Measurements from ENCODE around the gene NUDT14.

The NUDT14 gene

GRCh38 chr14:105178069-105178867, 2.8 kb downstream of the NUDT14 start:
- H3K9me3 ChIP-seq (ENCODE audit: low read depth, low read length): no peaks in the 10 kb centered on the region
- no peak overlapping the region for H3K27ac ChIP-seq
- no peaks in the 10 kb centered on the region for H3K36me3 ChIP-seq (ENCODE audit: insufficient read depth, low read length)
- H3K9ac ChIP-seq (ENCODE audit: insufficient read length): no peak overlapping the region
- TF ChIP-seq FOXP2 (optimal IDR thresholded peaks at IDR 0.05; ENCODE audit: control extremely low read depth, extremely low read length, insufficient read depth) (no peak), EZH2 (IDR thresholded peaks at IDR 0.05) (no peak), POLR2AphosphoS5 (IDR thresholded peaks at IDR 0.05; ENCODE audit: borderline replicate concordance, low read depth, low read length) (no peak)
- H3K4me3 ChIP-seq: no peak overlapping the region
- no peak for DNase-seq (ENCODE audit: low read depth, low spot score)

GRCh38 chr14:105177082-105177481, 4.0 kb downstream of the NUDT14 start:
- TF ChIP-seq FOXP2 (optimal IDR thresholded peaks at IDR 0.05; ENCODE audit: control extremely low read depth, extremely low read length, insufficient read depth) (no peak), POLR2AphosphoS5 (IDR thresholded peaks at IDR 0.05; ENCODE audit: borderline replicate concordance, low read depth, low read length) (no peak), EZH2 (IDR thresholded peaks at IDR 0.05) (no peak)
- Histone ChIP-seq H3K4me3 (no peak overlapping the region), H3K9me3 (ENCODE audit: low read depth, low read length) (no peaks in the 10 kb centered on the region), H3K9ac (ENCODE audit: insufficient read length) (no peak overlapping the region), H3K36me3 (ENCODE audit: insufficient read depth, low read length) (no peaks in the 10 kb centered on the region), H3K27ac (no peak overlapping the region)
- no peak for DNase-seq (ENCODE audit: low read depth, low spot score)

- Histone ChIP-seq H3K9ac (ENCODE audit: insufficient read length) (no peak overlapping the region), H3K27ac (no peak overlapping the region), H3K36me3 (ENCODE audit: insufficient read depth, low read length) (no peaks in the 10 kb centered on the region), H3K9me3 (ENCODE audit: low read depth, low read length) (no peaks in the 10 kb centered on the region), H3K4me3 (no peak overlapping the region)
- no peak for TF ChIP-seq FOXP2 (optimal IDR thresholded peaks at IDR 0.05; ENCODE audit: control extremely low read depth, extremely low read length, insufficient read depth)
- no peak for TF ChIP-seq POLR2AphosphoS5 (IDR thresholded peaks at IDR 0.05; ENCODE audit: borderline replicate concordance, low read depth, low read length)
- TF ChIP-seq EZH2 (IDR thresholded peaks at IDR 0.05): no peak
- no peak for DNase-seq (ENCODE audit: low read depth, low spot score)
These were observed 4.6 kb downstream of the NUDT14 start for GRCh38 chr14:105176513-105176912.

- DNase-seq (ENCODE audit: low read depth, low spot score): no peak
- no peaks in the 10 kb centered on the region for H3K9me3 ChIP-seq (ENCODE audit: low read depth, low read length)
These were observed 6.9 kb downstream of the NUDT14 start for GRCh38 chr14:105173901-105174894.

GRCh38 chr14:105173145-105173544, 8.0 kb downstream of the NUDT14 start:
- H3K9me3 ChIP-seq (ENCODE audit: low read depth, low read length): no peaks in the 10 kb centered on the region
- H3K27ac ChIP-seq: no peak overlapping the region
- TF ChIP-seq EZH2 (IDR thresholded peaks at IDR 0.05) (no peak), POLR2AphosphoS5 (IDR thresholded peaks at IDR 0.05; ENCODE audit: borderline replicate concordance, low read depth, low read length) (no peak), FOXP2 (optimal IDR thresholded peaks at IDR 0.05; ENCODE audit: control extremely low read depth, extremely low read length, insufficient read depth) (no peak)
- no peak overlapping the region for H3K4me3 ChIP-seq
- no peak overlapping the region for H3K9ac ChIP-seq (ENCODE audit: insufficient read length)
- DNase-seq (ENCODE audit: low read depth, low spot score): no peak
- no peaks in the 10 kb centered on the region for H3K36me3 ChIP-seq (ENCODE audit: insufficient read depth, low read length)

More at GRCh38 chr14:105173901-105174894, 6.9 kb downstream of the NUDT14 start:
- TF ChIP-seq POLR2AphosphoS5 (IDR thresholded peaks at IDR 0.05; ENCODE audit: borderline replicate concordance, low read depth, low read length): no peak
- TF ChIP-seq FOXP2 (optimal IDR thresholded peaks at IDR 0.05; ENCODE audit: control extremely low read depth, extremely low read length, insufficient read depth): no peak
- H3K9ac ChIP-seq (ENCODE audit: insufficient read length): no peak overlapping the region
- no peak overlapping the region for H3K4me3 ChIP-seq
- no peaks in the 10 kb centered on the region for H3K36me3 ChIP-seq (ENCODE audit: insufficient read depth, low read length)
- H3K27ac ChIP-seq: no peak overlapping the region

GRCh38 chr14:105172476-105172875, 8.6 kb downstream of the NUDT14 start:
- no peaks in the 10 kb centered on the region for H3K9me3 ChIP-seq (ENCODE audit: low read depth, low read length)
- no peak overlapping the region for H3K27ac ChIP-seq
- DNase-seq (ENCODE audit: low read depth, low spot score): no peak
- TF ChIP-seq EZH2 (IDR thresholded peaks at IDR 0.05) (no peak), POLR2AphosphoS5 (IDR thresholded peaks at IDR 0.05; ENCODE audit: borderline replicate concordance, low read depth, low read length) (no peak), FOXP2 (optimal IDR thresholded peaks at IDR 0.05; ENCODE audit: control extremely low read depth, extremely low read length, insufficient read depth) (no peak)
- H3K4me3 ChIP-seq: no peak overlapping the region
- H3K36me3 ChIP-seq (ENCODE audit: insufficient read depth, low read length): no peaks in the 10 kb centered on the region
- H3K9ac ChIP-seq (ENCODE audit: insufficient read length): no peak overlapping the region

GRCh38 chr14:105171004-105171673, 10.0 kb downstream of the NUDT14 start:
- DNase-seq (ENCODE audit: low read depth, low spot score): no peak
- Histone ChIP-seq H3K27ac (no peak overlapping the region), H3K9ac (ENCODE audit: insufficient read length) (no peak overlapping the region), H3K9me3 (ENCODE audit: low read depth, low read length) (no peaks in the 10 kb centered on the region), H3K4me3 (peak overlapping the region; percentile 61), H3K36me3 (ENCODE audit: insufficient read depth, low read length) (no peaks in the 10 kb centered on the region)
- no peak for TF ChIP-seq EZH2 (IDR thresholded peaks at IDR 0.05)
- peak; percentile 20; the same call in 1 of the 2 replicates for TF ChIP-seq POLR2AphosphoS5 (IDR thresholded peaks at IDR 0.05; ENCODE audit: borderline replicate concordance, low read depth, low read length)
- no peak for TF ChIP-seq FOXP2 (optimal IDR thresholded peaks at IDR 0.05; ENCODE audit: control extremely low read depth, extremely low read length, insufficient read depth)
